Cerebellar nuclear complex (tissue), 1 donor: Measurements from ENCODE around the gene SLC13A3.

ENCODE experiments used
- DNase-seq, 2 experiments: peaks; one replicate each; lab custom pipeline; 2025; lab: John Stamatoyannopoulos, UW

SLC13A3 gene

GRCh38 chr20:46652699-46653098, 1.4 kb upstream of the SLC13A3 start:
- DNase-seq = no peak

GRCh38 chr20:46650575-46651090, 626 bp downstream of the SLC13A3 start:
- no peak for DNase-seq

- no peak for DNase-seq
These were observed 1.2 kb downstream of the SLC13A3 start for GRCh38 chr20:46649965-46650542.

DNA sequence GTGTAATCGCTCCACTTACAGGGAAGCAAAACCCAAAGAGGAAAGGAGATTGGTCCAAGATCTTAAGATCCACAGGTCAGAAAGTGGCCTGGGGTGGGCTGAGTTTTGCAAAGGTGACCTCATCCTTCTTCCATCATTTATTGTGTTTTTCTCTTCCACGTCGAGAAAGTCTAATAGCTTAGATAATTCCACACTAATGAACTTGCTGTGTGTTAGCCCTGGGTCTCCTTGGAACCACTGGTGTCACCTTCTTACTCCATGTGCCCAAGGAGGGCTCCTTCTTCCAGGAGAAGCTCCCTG, 1.7 kb downstream of the SLC13A3 start:
- no peak for DNase-seq

DNA sequence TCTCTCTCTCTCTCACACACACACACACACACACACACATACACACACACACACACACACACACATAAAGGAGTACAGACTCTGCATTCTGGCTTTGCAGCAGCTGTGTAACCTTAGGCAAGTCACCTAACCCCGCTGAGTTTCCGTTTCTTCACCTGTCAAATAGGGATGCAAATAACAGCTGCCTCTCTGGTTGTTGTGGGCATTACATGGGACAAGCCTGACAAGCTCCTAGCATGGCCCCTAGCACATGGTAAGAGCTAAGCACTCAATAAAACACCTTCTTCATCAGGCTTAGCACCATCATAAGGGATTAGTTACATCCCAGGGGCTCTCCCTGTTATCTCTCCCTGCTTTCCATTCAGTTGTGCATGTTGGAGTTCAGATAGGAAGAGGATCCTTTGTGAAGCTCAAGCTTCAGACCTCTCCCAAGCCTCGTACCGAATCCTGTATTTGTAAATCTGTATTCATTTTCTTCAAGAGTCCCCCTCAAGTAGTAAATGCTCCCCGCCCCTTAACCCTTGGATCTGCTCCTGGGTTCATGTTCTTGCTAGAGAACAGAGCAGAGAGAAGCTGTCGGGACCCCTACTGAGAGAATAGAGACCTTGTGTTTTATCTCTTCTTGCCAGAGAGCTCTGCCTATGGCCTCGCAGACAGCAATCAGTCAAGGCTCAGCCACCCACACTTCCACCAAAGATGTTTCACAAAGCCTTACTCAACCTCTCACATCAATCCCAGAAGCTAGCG, 2.2 kb downstream of the SLC13A3 start:
- no peak for DNase-seq

DNA sequence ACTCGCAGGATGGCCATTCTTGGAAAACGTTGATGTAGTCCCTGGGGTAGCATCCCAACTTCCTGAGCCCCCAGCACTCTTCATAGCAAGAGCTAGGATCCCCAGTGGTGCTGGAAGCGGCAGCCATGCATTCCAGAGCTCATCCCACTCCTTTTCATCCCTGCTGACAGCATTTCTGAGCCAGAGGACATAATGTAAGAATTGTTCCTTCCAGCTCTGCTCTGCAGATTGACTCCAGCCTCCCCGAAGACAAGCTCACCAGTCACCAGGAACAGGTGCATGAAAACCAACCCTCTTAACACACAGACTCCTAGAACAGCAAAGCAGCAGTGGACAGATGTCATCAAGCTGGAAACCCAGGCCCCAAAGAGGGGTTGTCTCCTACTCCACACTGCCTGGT, 3.8 kb downstream of the SLC13A3 start:
- no peak for DNase-seq

DNA sequence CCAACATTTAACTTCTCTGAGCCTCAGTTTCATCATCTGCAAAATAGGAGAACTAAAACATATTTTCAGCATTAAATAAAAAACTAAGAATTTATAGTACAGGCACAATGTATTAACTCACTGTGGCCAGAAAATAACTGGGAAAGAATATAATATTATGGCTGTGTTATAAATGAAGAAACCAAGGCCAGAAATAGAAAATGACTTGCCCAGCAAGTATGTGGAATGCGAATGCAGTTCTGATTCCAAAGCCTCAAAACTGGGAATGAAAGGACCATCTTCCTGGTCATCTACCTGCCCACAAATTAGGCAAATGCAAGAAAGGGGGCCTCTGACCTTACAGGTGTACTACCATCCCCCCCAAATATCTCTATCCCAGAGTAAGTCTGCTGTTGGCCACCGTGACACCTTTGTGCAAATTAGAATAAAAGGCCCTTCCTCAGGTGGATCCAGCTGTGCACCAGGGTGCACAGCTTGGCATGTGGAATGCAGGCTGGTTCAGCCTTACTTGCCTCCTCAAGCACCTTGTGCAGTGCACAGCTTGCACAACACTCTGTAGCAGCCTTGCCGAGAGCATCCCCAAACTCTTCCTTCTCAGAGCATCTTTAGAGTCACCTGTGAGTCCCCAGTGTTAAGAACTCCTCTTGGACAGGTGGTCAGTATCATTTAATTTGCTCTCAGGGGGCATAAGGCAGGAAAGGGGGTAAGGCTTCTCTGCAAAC, 4.4 kb downstream of the SLC13A3 start:
- DNase-seq = no peak

- DNase-seq = no peak
These were observed 5.1 kb downstream of the SLC13A3 start for GRCh38 chr20:46646122-46646521.

DNA sequence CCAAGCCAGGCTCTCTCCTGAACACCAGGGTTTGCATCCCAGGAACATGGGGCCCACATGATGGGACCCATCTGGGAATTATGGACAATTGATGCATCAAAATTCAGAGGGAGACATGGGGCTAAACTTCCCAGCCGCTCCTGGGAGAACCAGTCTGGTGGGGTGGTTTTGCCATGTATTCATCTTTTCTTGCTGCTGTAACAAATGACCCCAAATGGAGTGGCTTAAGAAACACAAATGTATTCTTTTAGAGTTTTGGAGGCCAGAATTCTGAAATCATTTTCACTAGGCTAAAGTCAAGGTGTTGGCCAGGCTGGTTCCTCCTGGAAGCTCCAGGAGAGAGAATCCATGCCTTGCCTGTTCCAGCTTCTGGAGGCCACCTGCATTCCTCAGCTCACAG, 6.5 kb downstream of the SLC13A3 start:
- no peak for DNase-seq

DNA sequence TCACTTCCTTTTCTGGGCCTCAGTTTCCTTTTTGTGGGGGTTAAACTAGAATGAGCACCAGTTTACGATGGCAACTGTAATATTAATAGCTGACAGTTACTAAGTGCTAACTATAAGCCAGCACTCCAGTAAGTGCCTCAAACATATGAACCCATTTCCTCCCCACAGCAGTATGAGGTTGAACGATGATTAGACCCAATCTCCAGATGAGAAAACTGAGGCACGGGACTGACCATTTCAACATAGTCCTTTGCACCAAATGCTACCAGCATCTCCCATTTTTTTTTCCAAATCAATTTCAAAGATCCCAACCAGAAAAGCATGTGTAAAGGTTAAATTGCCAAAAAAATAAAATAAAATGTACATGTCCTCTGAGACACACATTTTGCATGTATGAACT, 7.1 kb downstream of the SLC13A3 start:
- DNase-seq = no peak

GRCh38 chr20:46642969-46643343, 8.3 kb downstream of the SLC13A3 start:
- DNase-seq = no peak

DNA sequence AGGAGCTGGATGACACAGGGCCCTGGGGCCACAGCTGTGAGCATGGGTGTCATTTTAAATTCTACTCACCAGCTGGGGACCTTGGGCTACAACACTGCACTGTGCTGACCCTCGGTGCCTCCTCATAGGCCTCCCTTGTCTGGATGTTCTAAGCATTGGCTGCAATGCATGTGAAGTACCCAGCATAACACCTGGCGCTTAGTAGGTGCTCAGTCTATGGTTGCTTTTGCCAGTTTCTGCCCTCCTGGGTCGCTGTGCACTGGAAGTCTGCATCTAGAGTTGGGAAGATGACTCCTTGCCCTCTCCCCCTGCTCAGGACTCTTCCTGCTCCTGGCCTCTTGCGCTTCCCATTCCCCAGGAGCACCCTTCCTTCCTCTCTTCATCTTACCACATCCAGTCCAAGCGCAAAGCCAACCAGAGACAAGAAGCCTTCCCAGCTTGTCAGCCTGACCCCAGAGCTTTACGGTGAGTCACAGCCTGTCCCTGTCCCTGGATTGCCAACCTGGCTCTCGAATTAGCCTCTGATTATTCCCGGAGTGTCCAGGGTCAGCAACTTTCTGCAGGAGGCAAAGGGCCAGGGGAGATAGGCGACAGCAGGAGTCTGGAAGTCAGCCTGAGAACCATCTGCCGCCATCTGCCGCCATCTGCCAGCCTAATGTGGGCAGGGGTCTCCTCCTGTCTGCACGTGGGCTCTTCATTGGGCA, 8.8 kb downstream of the SLC13A3 start:
- DNase-seq = no peak

GRCh38 chr20:46641424-46641823, 9.8 kb downstream of the SLC13A3 start:
- no peak for DNase-seq

- no peak for DNase-seq
These were observed 10.5 kb downstream of the SLC13A3 start for GRCh38 chr20:46640536-46641311.

DNA sequence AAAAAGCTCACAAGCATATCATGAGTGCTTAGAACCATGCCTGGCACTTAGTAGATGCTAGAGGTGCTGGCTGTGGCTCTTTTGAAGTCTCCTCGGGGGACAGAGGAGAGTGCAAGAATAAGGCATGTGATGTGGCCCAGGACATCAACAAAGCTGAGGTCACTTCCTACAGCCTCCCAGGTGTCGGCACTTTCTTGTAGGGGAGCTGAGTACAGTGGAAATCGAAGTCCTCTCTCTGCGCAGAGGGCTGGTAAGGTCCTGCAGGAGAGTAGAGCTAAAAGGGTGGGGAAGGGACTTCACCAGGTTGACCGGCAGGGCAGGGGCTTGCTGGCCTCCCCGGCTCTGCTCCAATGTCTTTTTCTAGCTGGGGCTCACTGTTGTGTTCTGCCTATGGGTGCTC, 11.2 kb downstream of the SLC13A3 start:
- no peak for DNase-seq

GRCh38 chr20:46639587-46639986, 11.7 kb downstream of the SLC13A3 start:
- no peak for DNase-seq

GRCh38 chr20:46638898-46639274, 12.4 kb downstream of the SLC13A3 start:
- DNase-seq = no peak

- DNase-seq = no peak
These were observed 12.9 kb downstream of the SLC13A3 start for GRCh38 chr20:46638134-46638897.

- no peak for DNase-seq
These were observed 13.7 kb downstream of the SLC13A3 start for GRCh38 chr20:46637427-46638133.

- DNase-seq = no peak
These were observed 14.2 kb downstream of the SLC13A3 start for GRCh38 chr20:46637020-46637419.

- DNase-seq = no peak
These were observed 14.7 kb downstream of the SLC13A3 start for GRCh38 chr20:46636514-46636913.
